ENCODE measurements around the gene VPS13D.
"Not testable (repeated sequence)": the region's sequence is repeated elsewhere in the genome, so short reads cannot be mapped to it uniquely, and the experiment has no call there.

The VPS13D gene

GRCh38 chr1:12436817-12437599, 207.2 kb downstream of the VPS13D start:
- DNase-seq: no peak

GRCh38 chr1:12437629-12438028, 207.8 kb downstream of the VPS13D start:
- no peak for DNase-seq

GRCh38 chr1:12438349-12438924, 208.6 kb downstream of the VPS13D start:
- no peak for DNase-seq

GRCh38 chr1:12439073-12439472, 209.2 kb downstream of the VPS13D start:
- DNase-seq: no peak

GRCh38 chr1:12441414-12442105, 211.7 kb downstream of the VPS13D start:
- DNase-seq: no peak

GRCh38 chr1:12442217-12442616, 212.4 kb downstream of the VPS13D start:
- DNase-seq: no peak

- no peak for DNase-seq
Measured at GRCh38 chr1:12443151-12443550, 213.3 kb downstream of the VPS13D start.

- DNase-seq: no peak
Measured at GRCh38 chr1:12444329-12444841, 214.6 kb downstream of the VPS13D start.

- no peak for DNase-seq
Measured at GRCh38 chr1:12445257-12445656, 215.4 kb downstream of the VPS13D start.

- DNase-seq: no peak
Measured at GRCh38 chr1:12446593-12446992, 216.8 kb downstream of the VPS13D start.

GRCh38 chr1:12447307-12447706, 217.5 kb downstream of the VPS13D start:
- DNase-seq: no peak

GRCh38 chr1:12447849-12448312, 218.1 kb downstream of the VPS13D start:
- no peak for DNase-seq

- no peak for DNase-seq
Measured at GRCh38 chr1:12448746-12449177, 218.9 kb downstream of the VPS13D start.

- peak; percentile 77 for DNase-seq
Measured at GRCh38 chr1:12450090-12450755, 220.4 kb downstream of the VPS13D start.

GRCh38 chr1:12450756-12451559, 221.1 kb downstream of the VPS13D start:
- DNase-seq: peak; percentile 60

- DNase-seq: no peak
Measured at GRCh38 chr1:12451560-12451900, 221.7 kb downstream of the VPS13D start.

GRCh38 chr1:12452262-12452661, 222.4 kb downstream of the VPS13D start:
- DNase-seq: no peak

- DNase-seq: no peak
Measured at GRCh38 chr1:12453400-12454343, 223.8 kb downstream of the VPS13D start.

GRCh38 chr1:12454406-12455391, 224.9 kb downstream of the VPS13D start:
- no peak for DNase-seq

GRCh38 chr1:12456081-12456480, 226.3 kb downstream of the VPS13D start:
- DNase-seq: not testable (repeated sequence)

Data from NCI-H2171 (cell line).